Stimulated activated CD8-positive, alpha-beta memory T cell treated with anti-CD3 and anti-CD28 coated beads, Interleukin-7, amount 100 ng/mL, for 4 hours (primary cell): ENCODE data around the gene OSBPL2.

ENCODE experiments used
- DNase-seq, 2 donors: peaks; one replicate each; pipeline ENCODE4 v3.0.0-alpha.2; 2020; ENCODE audit warnings: low read depth in 2 of 2

OSBPL2 gene

GRCh38 chr20:62222266-62222850 is 16.0 kb upstream of the OSBPL2 start:
- no peak for DNase-seq

GRCh38 chr20:62222972-62223371 is 15.3 kb upstream of the OSBPL2 start:
- DNase-seq, result no peak

GRCh38 chr20:62223571-62223970 is 14.8 kb upstream of the OSBPL2 start:
- no peak for DNase-seq

- no peak for DNase-seq
Observed at GRCh38 chr20:62224113-62224855, 14.0 kb upstream of the OSBPL2 start.

- DNase-seq, result no peak
Observed at GRCh38 chr20:62225026-62225425, 13.3 kb upstream of the OSBPL2 start.

- no peak for DNase-seq
Observed at GRCh38 chr20:62225820-62226635, 12.3 kb upstream of the OSBPL2 start.

- DNase-seq, result no peak
Observed at GRCh38 chr20:62226707-62227590, 11.4 kb upstream of the OSBPL2 start.

- no peak for DNase-seq
Observed at GRCh38 chr20:62227591-62227976, 10.7 kb upstream of the OSBPL2 start.

GRCh38 chr20:62227977-62228958 is 10.1 kb upstream of the OSBPL2 start:
- DNase-seq, result no peak

- DNase-seq, result no peak
Observed at GRCh38 chr20:62228982-62229545, 9.3 kb upstream of the OSBPL2 start.

- no peak for DNase-seq
Observed at GRCh38 chr20:62229667-62230066, 8.7 kb upstream of the OSBPL2 start.

- no peak for DNase-seq
Observed at GRCh38 chr20:62230276-62230675, 8.0 kb upstream of the OSBPL2 start.

GRCh38 chr20:62230696-62231095 is 7.6 kb upstream of the OSBPL2 start:
- no peak for DNase-seq

GRCh38 chr20:62231292-62231691 is 7.0 kb upstream of the OSBPL2 start:
- DNase-seq, result no peak

- DNase-seq, result no peak
Observed at GRCh38 chr20:62232194-62232593, 6.1 kb upstream of the OSBPL2 start.

- DNase-seq, result no peak
Observed at GRCh38 chr20:62232770-62233645, 5.3 kb upstream of the OSBPL2 start.

- DNase-seq, result no peak
Observed at GRCh38 chr20:62233684-62234083, 4.6 kb upstream of the OSBPL2 start.

GRCh38 chr20:62234339-62234738 is 4.0 kb upstream of the OSBPL2 start:
- DNase-seq, result no peak
